H9 (cell line): Measurements from ENCODE around the gene VCPKMT. TPM values are rescaled to one million over a fixed set of nuclear protein-coding genes. Genes with fewer than 3 reads are reported as not detected.

ENCODE experiments used
- DNase-seq: peaks from one replicate; pipeline ENCODE4 v3.0.0-alpha.2; 2017
- H2AFZ ChIP-seq: one replicate; pipeline ENCODE4 v1.6.1; 2013; ENCODE audit warnings: mild to moderate bottlenecking, low read length, control low read depth, moderate library complexity
- H2AK5ac ChIP-seq: 2 replicates; pipeline ENCODE4 v1.6.1; 2013; ENCODE audit warnings: low read length, control low read depth, mixed read lengths; ENCODE audit not compliant: insufficient read length
- H2BK120ac ChIP-seq: one replicate; pipeline ENCODE4 v1.6.1; 2013; ENCODE audit warnings: low read depth, mild to moderate bottlenecking, low read length, control low read depth, inconsistent platforms; ENCODE audit not compliant: poor library complexity, severe bottlenecking
- H2BK12ac ChIP-seq: 2 replicates; pipeline ENCODE4 v1.6.1; 2013; ENCODE audit warnings: low read length, control low read depth, mixed read lengths, low read depth; ENCODE audit not compliant: insufficient read length
- H2BK15ac ChIP-seq: 2 replicates; pipeline ENCODE4 v1.6.1; 2013; ENCODE audit warnings: low read depth, low read length, control low read depth
- H2BK20ac ChIP-seq: one replicate; pipeline ENCODE4 v1.6.1; 2013; ENCODE audit warnings: low read depth, mild to moderate bottlenecking, low read length, control low read depth, inconsistent platforms; ENCODE audit not compliant: poor library complexity, severe bottlenecking
- H2BK5ac ChIP-seq: 2 replicates; pipeline ENCODE4 v1.6.1; 2013; ENCODE audit warnings: low read length, control low read depth, mixed read lengths; ENCODE audit not compliant: insufficient read length
- H3K14ac ChIP-seq: 2 replicates; pipeline ENCODE4 v1.6.1; 2013; ENCODE audit warnings: low read length, control low read depth; ENCODE audit not compliant: insufficient read depth
- H3K18ac ChIP-seq: 2 replicates; pipeline ENCODE4 v1.6.1; 2013; ENCODE audit warnings: low read depth, mild to moderate bottlenecking, mixed read lengths, low read length, control low read depth; ENCODE audit not compliant: insufficient read length
- H3K23ac ChIP-seq: 2 replicates; pipeline ENCODE4 v1.6.1; 2013; ENCODE audit warnings: low read length, control low read depth, mixed read lengths, low read depth; ENCODE audit not compliant: insufficient read length
- H3K23me2 ChIP-seq: 2 replicates; pipeline ENCODE4 v1.6.1; 2013; ENCODE audit warnings: low read depth, mild to moderate bottlenecking, mixed read lengths, low read length, control low read depth; ENCODE audit not compliant: insufficient read length, poor library complexity, severe bottlenecking
- H3K27ac ChIP-seq: 2 replicates; pipeline ENCODE4 v1.5.1; 2013; ENCODE audit warnings: low read length, control low read depth, mixed read lengths, low read depth; ENCODE audit not compliant: insufficient read length
- H3K27me3 ChIP-seq: 2 replicates; pipeline ENCODE4 v1.6.1; 2013; ENCODE audit warnings: low read length, control low read depth, inconsistent platforms; ENCODE audit not compliant: insufficient read depth
- H3K4ac ChIP-seq: 2 replicates; pipeline ENCODE4 v1.6.1; 2013; ENCODE audit warnings: low read depth, mild to moderate bottlenecking, control low read depth, inconsistent platforms, low read length, moderate library complexity
- H3K4me1 ChIP-seq: 2 replicates; pipeline ENCODE4 v1.6.1; 2013; ENCODE audit warnings: low read length, control low read depth, inconsistent platforms; ENCODE audit not compliant: insufficient read depth
- H3K4me2 ChIP-seq: 2 replicates; pipeline ENCODE4 v1.6.1; 2013; ENCODE audit warnings: low read length, control low read depth, mixed read lengths; ENCODE audit not compliant: insufficient read length, insufficient read depth
- H3K56ac ChIP-seq: 2 replicates; pipeline ENCODE4 v1.6.1; 2013; ENCODE audit warnings: low read depth, mild to moderate bottlenecking, mixed read lengths, low read length, control low read depth; ENCODE audit not compliant: insufficient read length
- H3K79me1 ChIP-seq: 2 replicates; pipeline ENCODE4 v1.6.1; 2013; ENCODE audit warnings: low read depth, mild to moderate bottlenecking, moderate library complexity, low read length, control low read depth, inconsistent platforms; ENCODE audit not compliant: insufficient read depth, poor library complexity, severe bottlenecking
- H3K79me2 ChIP-seq: 2 replicates; pipeline ENCODE4 v1.6.1; 2013; ENCODE audit warnings: low read length, control low read depth, inconsistent platforms; ENCODE audit not compliant: insufficient read depth
- H3K9ac ChIP-seq: 2 replicates; pipeline ENCODE4 v1.6.1; 2013; ENCODE audit warnings: low read length, control low read depth, mixed read lengths; ENCODE audit not compliant: insufficient read length; ENCODE audit errors: extremely low read depth
- H3K9me3 ChIP-seq: one replicate; pipeline ENCODE4 v1.6.1; 2013; ENCODE audit warnings: low read depth, low read length, inconsistent platforms; ENCODE audit not compliant: control insufficient read depth
- H3T11ph ChIP-seq: one replicate; pipeline ENCODE4 v1.6.1; 2013; ENCODE audit warnings: mild to moderate bottlenecking, low read length, control low read depth, inconsistent platforms
- H4K20me1 ChIP-seq: one replicate; pipeline ENCODE4 v1.6.1; 2013; ENCODE audit not compliant: control insufficient read depth, insufficient read length, insufficient read depth
- H4K5ac ChIP-seq: 2 replicates; pipeline ENCODE4 v1.6.1; 2013; ENCODE audit warnings: low read depth, mild to moderate bottlenecking, mixed read lengths, low read length, control low read depth; ENCODE audit not compliant: insufficient read length
- H4K8ac ChIP-seq: replicated peaks from 2 replicates; pipeline ENCODE4 v1.6.1; 2013; ENCODE audit warnings: low read length, control low read depth, mixed read lengths, low read depth; ENCODE audit not compliant: insufficient read length
- H4K91ac ChIP-seq: 2 replicates; pipeline ENCODE4 v1.6.1; 2013; ENCODE audit warnings: low read depth, mild to moderate bottlenecking, moderate library complexity, mixed read lengths, low read length, control low read depth; ENCODE audit not compliant: insufficient read length
- H3K27ac Mint-ChIP-seq, 3 experiments: 2 replicates in 2 of 3; 3 replicates in 1 of 3; pipeline ENCODE4 v1.8.0; 2020 to 2021; ENCODE audit warnings: mixed read lengths in 3 of 3, mild to moderate bottlenecking in 1 of 3, moderate library complexity in 1 of 3
- H3K27me3 Mint-ChIP-seq: 2 replicates; pipeline ENCODE4 v1.8.0; 2021; ENCODE audit warnings: low read depth, mild to moderate bottlenecking, moderate library complexity, mixed read lengths
- H3K36me3 Mint-ChIP-seq, 3 experiments: 2 replicates in 2 of 3; 3 replicates in 1 of 3; pipeline ENCODE4 v1.8.0; 2020 to 2021; ENCODE audit warnings: low read depth in 3 of 3, mixed read lengths in 3 of 3; ENCODE audit not compliant: insufficient read depth in 1 of 3
- H3K4me1 Mint-ChIP-seq, 2 experiments: 2 replicates each; pipeline ENCODE4 v1.8.0; 2020; ENCODE audit warnings: mixed read lengths in 2 of 2
- H3K4me3 Mint-ChIP-seq, 2 experiments: 2 replicates in 1 of 2; 3 replicates in 1 of 2; pipeline ENCODE4 v1.8.0; 2020 to 2021; ENCODE audit warnings: mild to moderate bottlenecking in 2 of 2, mixed read lengths in 2 of 2, moderate library complexity in 1 of 2
- H3K9me3 Mint-ChIP-seq, 2 experiments: 2 replicates in 1 of 2; 3 replicates in 1 of 2; pipeline ENCODE4 v1.8.0; 2020; ENCODE audit warnings: mild to moderate bottlenecking in 2 of 2, mixed read lengths in 2 of 2, moderate library complexity in 1 of 2
- WGBS: extraction: QIAGEN DNeasy Blood & Tissue Kit; methylation state at CpG from one replicate; pipeline ENCODE4 v1.1.7; 2013; ENCODE audit warnings: missing lambda C conversion rate, low lambda C conversion rate, mixed read lengths; ENCODE audit not compliant: insufficient read length; ENCODE audit errors: extremely low coverage; 5-methylcytosine and 5-hydroxymethylcytosine counted together
- total RNA-seq: library from RNA; stranded (reverse); gene quantifications from 2 replicates; pipeline ENCODE4 v1.2.1, GENCODE V29; 2021
- TF ChIP-seq, protein P1 (sequence below): fragments of 200-600 bp; sonication (generic); conservative IDR thresholded peaks from 3 replicates; pipeline ENCODE4 v1.8.0; 2021; ENCODE audit warnings: antibody characterized with exemption, mild to moderate bottlenecking

VCPKMT gene
- total RNA-seq, 1 experiment from 2014 or later: 13.7 TPM

DNA sequence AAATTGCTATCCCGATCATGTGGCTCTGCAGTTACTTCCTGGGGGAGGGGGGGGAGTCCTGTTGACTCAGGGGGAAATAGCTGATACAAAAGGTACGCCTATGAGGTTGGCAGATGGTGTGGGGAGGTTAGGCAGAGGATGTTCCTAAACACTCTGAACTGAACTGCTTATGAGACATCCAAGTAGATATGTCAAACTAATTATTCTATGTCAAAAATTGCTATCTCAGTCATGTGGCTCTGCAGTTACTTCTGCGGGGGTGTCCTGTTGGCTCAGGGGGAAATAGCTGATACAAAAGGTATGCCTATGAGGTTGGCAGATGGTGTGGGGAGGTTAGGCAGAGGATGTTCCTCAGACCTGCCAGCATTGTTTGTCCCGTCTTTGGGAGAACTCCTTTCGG, 5.1 kb upstream of the VCPKMT start:
- Histone ChIP-seq H3K18ac (no peak overlapping the region), H3K27me3 (no peaks in the 10 kb centered on the region), H3K4me1 (no peaks in the 10 kb centered on the region), H3K23ac (no peak overlapping the region), H3K27ac (no peak overlapping the region), H4K8ac (no peak overlapping the region), H2BK120ac (no peak overlapping the region), H2BK15ac (no peak overlapping the region), H4K5ac (no peak overlapping the region), H3K79me1 (no peaks in the 10 kb centered on the region), H3K4ac (no peak overlapping the region), H2BK12ac (no peak overlapping the region), H3K79me2 (no peaks in the 10 kb centered on the region), H3K4me2 (no peak overlapping the region), H3K23me2 (no peaks in the 10 kb centered on the region), H4K91ac (no peak overlapping the region), H4K20me1 (no peaks in the 10 kb centered on the region), H2AK5ac (no peak overlapping the region), H2AFZ (no peak overlapping the region), H3K9me3 (no peaks in the 10 kb centered on the region), H3K56ac (no peak overlapping the region), H2BK20ac (no peak overlapping the region), H3K14ac (no peak overlapping the region), H3K9ac (no peak overlapping the region), H3T11ph (no peak overlapping the region), H2BK5ac (no peak overlapping the region)
- peaks cover 11 to 13% of the 10 kb centered on the region in 2 experiments for H3K4me1 Mint-ChIP-seq
- TF ChIP-seq, protein P1, sequence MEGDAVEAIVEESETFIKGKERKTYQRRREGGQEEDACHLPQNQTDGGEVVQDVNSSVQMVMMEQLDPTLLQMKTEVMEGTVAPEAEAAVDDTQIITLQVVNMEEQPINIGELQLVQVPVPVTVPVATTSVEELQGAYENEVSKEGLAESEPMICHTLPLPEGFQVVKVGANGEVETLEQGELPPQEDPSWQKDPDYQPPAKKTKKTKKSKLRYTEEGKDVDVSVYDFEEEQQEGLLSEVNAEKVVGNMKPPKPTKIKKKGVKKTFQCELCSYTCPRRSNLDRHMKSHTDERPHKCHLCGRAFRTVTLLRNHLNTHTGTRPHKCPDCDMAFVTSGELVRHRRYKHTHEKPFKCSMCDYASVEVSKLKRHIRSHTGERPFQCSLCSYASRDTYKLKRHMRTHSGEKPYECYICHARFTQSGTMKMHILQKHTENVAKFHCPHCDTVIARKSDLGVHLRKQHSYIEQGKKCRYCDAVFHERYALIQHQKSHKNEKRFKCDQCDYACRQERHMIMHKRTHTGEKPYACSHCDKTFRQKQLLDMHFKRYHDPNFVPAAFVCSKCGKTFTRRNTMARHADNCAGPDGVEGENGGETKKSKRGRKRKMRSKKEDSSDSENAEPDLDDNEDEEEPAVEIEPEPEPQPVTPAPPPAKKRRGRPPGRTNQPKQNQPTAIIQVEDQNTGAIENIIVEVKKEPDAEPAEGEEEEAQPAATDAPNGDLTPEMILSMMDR: no peak
- DNase-seq: no peak
- no peaks in the 10 kb centered on the region for H3K27me3 Mint-ChIP-seq
- no peak overlapping the region for H3K4me3 Mint-ChIP-seq
- peak overlapping the region in 2 of 3 experiments; percentile 5 to 34; a peak in 3 of 7 replicates for H3K27ac Mint-ChIP-seq
- H3K36me3 Mint-ChIP-seq: peaks cover 2 to 4% (median 4%) of the 10 kb centered on the region in 3 experiments; a peak in 5 of 7 replicates
- WGBS: no CpG with 5 or more reads among the region's 5 CpGs
- no peaks in the 10 kb centered on the region for H3K9me3 Mint-ChIP-seq
